Spleen (tissue), 7 donors: Measurements from ENCODE around the gene MARCHF7.

Source experiments
- CTCF ChIP-seq, 11 experiments: fragments of 200-600 bp in 7 of 11; fragments of 450-650 bp in 4 of 11; sonication (generic) in 4 of 11; IDR thresholded peaks in 8 of 11; conservative IDR thresholded peaks in 3 of 11; 1 replicate in 7 of 11; 2 replicates in 4 of 11; pipeline versions ENCODE4 v1.4.0 to v1.8.0; 2016 to 2021; ENCODE audit warnings: antibody characterized with exemption in 11 of 11, inconsistent platforms in 4 of 11, mild to moderate bottlenecking in 1 of 11
- POLR2A ChIP-seq, 3 donors: fragments of 450-650 bp; IDR thresholded peaks; one replicate each; pipeline ENCODE4 v1.5.1; 2017; ENCODE audit warnings: antibody characterized with exemption in 3 of 3, mild to moderate bottlenecking in 1 of 3
- POLR2AphosphoS5 ChIP-seq, 3 donors: sonication (generic); formaldehyde crosslinking; IDR thresholded peaks; one replicate each; pipeline ENCODE4 v1.5.1; 2017; ENCODE audit warnings: antibody characterized with exemption in 3 of 3
- donor health status: DM: no; HTN: no; CAD: no; lungs with moderate emphysema.
- donor health status: DM: no; HTN: no; CAD: no.
- donor health status: DM: no; HTN: no; CAD: no.

- no peak for TF ChIP-seq CTCF (IDR thresholded peaks at IDR 0.05 in 8 of 11, conservative IDR thresholded peaks at IDR 0.05 in 3 of 11)
- TF ChIP-seq POLR2AphosphoS5 (IDR thresholded peaks at IDR 0.05) = no peak
- no peak for TF ChIP-seq POLR2A (IDR thresholded peaks at IDR 0.05)
Measured at GRCh38 chr2:159758239-159758638, 45.9 kb downstream of the MARCHF7 start.
